Activated naive CD4-positive, alpha-beta T cell treated with Interleukin-2 at 50 U/mL for 16 hours (primary cell): ENCODE results near the gene CRTAC1.

ENCODE experiments used
- DNase-seq: peaks from one replicate; pipeline ENCODE4 v3.0.0-alpha.2; 2020

The CRTAC1 gene

DNA sequence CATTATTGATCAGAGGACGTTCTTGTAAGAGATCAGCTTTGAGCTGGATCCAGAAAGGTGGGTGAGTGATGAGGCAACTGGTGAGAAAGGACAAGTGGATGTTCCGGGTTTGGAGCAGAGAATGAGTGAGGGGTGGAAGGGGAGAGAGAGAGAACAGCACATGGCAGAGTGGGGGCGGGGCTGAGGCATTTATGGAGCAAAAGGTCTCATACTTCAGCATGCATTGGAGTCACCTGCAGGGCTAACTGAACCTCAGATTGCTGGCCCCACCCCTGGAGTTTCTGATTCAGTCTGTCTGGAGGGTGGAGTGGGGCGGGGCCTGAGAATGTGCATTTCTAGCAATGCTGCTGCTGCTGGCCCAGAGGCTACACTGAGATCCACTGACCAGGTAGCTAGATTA, 109.6 kb downstream of the CRTAC1 start:
- no peak for DNase-seq

DNA sequence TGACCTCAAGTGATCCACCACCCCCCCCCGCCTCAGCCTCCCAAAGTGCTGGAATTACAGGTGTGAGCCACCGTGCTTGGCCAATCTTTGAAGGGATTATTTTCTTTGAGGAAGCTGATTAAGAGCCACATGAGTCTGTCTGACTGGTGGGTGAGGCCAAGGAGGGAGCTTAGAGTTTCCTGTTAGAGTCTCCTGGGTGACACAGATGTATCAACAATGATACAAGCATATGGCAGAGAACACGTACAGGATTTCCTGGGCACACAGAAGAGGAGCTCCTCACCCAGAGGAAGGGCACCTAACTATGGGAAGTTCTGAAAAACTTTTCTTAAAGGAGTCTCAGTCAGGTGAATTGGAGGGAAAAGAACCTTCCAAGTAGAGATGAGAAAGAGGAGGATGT, 111.4 kb downstream of the CRTAC1 start:
- DNase-seq = no peak

DNA sequence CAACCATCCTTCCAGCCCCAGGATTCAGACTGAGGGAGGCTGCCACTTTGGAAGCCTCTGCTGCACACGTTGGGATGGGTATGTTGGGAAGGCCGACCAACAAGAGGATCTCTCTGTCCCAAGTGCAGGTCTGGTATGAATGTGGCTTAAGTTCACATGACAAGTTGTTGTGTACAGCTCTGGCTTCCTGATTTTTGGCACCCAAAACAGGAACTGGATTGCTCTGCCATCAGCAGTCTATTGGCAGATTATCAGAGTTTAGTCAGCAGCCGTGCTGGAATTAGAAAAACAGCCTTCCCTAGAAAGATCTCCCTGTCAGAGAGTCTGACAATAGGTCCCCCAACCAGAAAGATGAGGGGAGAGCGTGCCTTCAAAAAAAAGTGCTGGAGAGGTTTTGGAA, 113.8 kb downstream of the CRTAC1 start:
- no peak for DNase-seq

DNA sequence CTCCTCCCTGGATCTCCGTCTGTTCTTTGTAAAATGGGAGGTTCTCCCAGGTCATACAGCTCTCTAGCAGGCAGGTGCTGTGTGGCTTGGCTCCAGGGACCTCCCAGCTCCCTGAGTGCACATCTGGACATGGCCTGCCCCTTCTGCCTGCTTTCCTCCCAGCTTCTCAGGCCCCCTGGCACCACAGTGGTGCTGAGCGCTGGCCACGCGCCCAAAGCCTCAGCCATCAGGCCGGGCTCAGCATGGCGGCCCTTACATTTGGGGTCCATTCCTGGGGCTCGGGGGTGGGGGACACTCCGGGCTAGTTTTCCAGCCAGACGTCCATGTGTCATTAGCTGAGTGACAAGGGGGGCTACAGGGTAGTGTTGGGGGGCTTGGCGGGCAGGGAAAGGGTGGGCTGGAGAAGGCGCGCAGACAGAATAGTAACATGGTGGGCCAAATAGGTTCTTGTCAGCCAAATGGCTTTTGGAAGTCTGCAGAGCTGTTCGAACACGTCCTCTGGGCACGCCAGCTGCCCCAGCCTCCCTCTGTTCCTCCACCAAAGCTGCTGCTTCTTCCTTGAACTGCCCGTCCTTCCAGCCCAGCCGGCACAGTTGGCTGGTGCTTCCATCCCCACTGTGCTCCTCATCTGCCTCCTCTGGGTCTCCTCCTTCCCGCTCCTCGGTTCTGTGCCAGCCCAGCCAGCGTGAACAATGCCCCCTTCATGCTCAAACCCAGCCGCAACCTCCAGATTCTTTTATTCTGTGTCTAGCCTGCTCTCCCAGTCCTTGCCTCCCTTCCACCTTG, 114.9 kb downstream of the CRTAC1 start:
- no peak for DNase-seq

DNA sequence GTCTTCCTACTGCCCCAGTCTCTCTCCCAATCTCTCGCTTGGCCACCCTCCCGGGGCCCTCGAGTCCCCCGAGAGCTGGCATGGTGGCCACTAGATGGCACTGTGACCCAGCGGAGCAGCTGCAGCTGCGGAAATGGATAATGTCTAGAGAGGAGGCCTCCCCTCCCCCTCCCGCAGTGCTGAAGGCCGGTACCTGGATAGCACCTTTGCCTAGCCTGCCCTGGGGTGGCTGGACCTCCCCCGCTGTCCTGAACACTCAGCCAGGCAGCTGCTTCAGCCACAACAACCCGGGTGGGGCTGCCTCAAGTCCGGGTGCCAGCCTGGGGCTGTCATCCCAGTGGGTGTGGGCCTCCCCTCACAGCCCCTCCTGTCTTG, 115.6 kb downstream of the CRTAC1 start:
- peak; percentile 75 for DNase-seq

DNA sequence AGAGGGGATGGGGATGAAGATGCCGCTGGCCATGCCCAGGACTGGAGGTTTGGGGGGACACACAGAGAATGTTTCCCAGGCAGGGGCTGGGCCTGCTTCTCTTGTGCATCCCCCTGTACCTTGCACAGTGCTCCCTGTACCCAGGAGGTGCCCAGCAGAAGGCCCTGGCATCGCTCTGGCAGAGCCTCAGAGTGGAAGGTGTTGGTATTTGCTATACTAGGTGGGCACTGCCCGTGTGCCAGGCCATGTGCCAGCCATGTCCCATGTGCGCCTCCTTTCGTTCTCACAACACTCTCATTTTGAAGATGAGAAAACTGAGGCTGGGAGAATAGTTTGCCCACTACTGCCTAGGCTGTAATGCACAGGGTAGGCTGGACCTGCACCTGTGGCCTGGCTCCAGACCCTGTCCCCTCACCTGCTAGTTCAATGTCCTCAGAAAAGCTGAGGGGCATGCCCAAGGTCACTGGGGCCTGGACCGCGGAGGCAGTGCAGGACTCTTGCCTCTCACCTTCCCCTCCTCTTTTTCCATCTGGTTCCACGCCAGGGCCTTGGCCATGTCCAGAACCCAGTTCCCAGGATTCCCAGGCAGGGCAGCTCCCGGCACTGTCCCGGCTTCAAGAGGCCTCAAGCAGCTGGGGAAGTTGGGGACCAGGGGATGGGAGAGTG, 116.1 kb downstream of the CRTAC1 start:
- DNase-seq = no peak

DNA sequence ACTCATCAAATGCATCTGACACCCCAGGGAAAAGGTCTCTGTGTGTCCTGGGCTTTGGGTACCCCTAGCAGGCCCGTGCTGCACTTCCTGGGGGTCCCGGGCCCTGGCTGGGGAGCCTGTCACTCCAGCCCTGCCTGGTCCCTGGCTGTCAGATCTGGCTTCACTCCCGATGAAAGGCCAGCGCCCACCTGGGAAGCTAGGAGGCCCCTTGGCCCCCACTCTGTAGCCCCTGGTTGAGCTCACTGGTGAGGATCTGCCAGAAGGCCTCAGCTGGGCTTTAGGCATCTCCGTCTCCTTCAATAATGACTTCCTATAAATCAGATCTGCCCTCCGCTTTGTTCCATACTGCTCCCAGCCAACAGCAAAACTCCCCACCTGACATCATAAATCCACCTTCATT, 116.8 kb downstream of the CRTAC1 start:
- DNase-seq = no peak

DNA sequence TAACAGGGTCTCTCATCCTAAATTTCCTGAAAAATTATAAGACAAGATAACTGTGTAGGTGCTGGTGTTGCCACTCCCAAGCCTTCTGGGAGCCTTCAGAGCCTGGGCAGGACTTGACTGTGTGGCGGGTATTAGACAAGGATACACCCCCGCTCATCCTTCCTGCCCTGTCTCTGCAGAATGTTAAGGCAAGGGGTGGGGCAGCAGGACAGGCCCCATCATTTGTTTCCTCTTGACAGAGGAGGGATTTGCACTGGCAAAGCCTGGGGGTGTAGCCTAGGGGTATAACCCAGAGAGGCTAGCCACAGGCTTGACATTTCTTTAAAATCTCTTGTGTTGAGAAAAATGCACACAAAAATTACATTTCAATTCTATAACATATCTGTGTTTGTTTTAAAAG, 117.2 kb downstream of the CRTAC1 start:
- DNase-seq = no peak

DNA sequence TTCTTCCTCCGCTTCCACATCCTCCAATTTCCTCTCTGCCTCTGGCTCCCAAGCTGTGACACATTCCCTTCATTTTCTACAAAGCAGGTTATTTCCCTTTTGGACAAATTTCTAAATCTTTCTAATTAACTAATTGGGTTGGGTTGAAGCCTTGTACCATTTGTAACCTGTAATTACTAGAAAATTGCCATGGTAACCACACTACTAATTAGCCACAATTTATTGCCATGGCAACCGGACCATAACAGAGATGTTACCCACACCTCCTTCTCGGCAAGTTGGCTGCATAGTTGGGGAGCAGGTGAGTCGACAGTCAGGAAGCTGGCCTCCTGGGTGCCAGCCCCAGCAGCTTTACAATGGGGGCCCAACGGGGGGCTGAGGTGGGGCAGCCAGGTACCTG, 119.2 kb downstream of the CRTAC1 start:
- DNase-seq = no peak

DNA sequence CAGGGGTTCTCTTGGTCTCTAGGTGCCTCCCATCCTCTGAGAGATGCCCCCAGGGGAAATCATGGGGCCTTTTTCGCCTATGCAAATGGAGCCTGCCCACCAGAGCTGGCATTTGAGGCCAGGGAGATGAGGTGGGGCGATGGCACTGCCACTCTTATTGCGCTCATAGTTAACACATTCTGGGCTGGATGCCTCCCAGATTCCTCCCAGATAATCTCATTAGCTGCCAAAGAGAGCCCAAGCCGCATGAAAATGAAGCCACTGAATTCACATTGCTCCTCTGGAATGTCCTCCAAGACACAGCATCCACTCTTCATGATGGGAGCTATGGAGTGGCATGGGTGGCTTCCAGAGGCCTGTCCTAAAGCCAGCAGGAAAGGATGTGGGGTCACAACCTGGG, 119.8 kb downstream of the CRTAC1 start:
- DNase-seq = no peak

DNA sequence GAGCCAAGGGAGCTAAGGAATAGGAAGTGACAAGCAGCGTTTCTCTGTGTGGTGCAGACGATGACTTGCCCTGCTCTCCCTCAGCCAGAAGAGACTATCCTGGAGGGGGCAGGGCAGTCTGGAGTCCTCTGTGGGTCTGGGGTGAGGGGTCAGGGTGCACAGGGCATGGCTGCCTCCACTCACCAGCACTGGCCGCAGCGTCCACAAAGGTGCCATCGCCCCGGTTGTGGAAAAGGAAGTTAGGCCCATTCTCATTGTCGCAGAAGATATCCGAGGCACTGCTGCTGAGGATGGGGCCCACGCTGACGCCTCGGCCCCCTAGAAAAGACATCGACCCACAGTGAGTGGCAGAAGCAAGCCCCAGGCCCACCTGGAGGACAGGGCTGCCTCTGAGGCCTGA, 122.6 kb downstream of the CRTAC1 start:
- DNase-seq = no peak

DNA sequence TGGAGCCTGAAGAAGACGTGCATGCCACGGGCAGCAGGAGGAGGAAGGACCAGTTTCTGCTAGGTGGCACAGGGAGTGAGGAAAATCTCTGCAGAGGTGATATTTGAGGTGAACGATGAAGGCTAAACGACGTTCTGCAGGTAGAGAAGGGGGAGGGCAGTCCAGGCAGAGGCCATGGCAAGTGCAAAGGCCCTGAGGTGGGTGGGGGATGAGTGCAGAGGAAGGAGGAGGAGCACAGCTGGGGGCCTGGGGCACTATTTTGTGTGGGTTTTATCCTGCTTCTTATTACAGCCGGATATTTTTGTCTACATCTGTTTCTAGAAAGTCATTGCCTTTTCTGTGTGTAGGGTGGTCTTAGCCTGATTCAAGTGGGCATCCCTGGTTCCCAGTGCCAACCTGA, 123.2 kb downstream of the CRTAC1 start:
- DNase-seq = no peak

DNA sequence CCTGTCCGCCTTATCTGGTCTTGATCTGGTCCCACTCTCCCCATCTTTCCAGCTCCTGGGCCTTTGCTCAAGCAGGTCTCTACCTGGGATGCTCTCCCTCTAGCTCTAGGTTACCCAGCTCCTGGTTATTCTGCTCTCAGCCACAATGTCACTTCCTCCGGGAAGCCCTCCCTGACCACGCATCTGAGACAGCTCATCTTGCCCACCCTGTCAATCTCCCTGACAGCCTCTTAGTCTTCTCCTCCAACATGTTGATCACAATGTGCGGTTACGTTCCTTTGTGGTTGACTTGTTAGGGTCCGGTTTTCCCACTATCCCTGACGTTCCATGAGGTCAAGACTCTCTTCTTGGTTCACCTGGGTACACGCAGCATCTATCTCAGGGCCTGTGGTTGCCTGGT, 125.1 kb downstream of the CRTAC1 start:
- DNase-seq = no peak

DNA sequence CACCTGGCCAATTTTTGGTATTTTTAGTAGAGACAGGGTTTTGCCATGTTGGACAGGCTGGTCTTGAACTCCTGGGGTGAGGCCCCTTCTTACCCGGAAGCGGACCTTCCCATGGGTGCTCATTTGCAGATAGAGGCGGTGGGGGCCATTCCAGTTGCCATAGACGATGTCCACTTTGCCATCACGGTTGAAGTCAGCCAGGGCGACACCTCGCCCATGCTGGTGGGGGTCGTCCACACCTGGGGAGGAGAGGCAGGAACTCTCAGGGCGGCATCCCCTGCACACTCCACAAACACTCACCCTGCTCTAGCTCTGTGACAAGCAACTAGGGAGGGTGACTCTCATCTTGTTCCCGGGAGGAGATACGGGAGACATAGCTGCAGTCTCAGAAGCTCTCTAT, 125.8 kb downstream of the CRTAC1 start:
- DNase-seq = no peak

DNA sequence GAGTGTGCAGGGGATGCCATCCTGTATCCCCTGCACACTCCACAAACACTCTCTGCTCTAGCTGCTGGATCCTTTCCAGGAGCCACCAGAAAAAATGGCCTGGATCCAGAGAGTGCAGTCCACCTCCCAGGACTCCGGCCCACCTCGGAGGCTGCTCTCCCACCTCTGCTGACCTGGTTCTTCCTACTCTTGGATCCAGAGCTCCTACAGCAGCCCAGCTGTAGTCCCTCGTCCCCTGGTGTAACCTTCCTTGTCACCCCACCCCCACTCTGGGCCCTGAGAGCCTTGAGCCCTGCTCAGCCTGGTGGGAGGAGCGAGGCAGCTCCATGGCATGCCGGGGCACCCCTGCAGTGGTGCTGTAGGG, 126.4 kb downstream of the CRTAC1 start:
- no peak for DNase-seq

DNA sequence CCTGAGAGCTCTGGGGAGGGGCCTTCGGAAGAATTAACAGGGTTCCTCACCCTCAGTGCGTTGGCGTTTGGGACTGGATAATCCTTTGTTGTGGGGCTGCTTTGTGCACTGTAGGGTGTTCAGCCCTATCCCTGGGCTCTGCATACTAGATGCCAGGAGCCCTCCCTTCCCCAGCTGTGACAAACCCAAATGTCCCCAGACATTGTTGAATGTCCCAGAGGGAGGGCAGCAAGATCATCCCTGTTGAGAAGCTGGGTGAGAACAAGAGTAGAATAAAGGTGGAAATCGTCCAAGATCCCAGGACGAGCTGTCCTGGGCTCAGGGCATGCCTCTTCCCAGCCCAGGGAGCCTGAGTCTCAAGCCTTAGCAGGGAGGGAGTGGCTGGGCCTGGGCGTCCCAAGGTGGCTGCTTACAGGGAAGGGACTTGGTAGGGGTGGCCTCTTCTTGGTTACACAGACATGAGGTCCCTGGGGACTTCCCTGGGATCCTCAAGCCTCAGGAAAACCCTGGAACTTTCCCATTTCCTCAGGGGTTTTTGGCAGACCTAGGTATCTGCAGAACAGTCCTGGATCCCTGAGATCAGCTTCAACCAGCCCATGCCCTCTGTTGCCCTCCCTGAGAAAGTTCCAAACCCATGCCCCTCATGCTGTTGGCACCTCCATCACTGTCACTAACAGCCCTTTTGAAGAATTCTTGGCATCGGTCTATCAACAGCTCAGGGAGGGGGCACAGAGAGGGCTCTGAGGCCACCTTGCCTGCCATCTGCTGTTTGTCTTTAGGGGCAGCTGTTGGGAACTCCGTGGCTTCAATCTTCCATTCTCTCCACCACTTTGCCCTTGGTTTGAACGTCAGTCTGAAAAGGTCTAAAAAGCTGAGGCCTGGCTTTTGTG, 127.0 kb downstream of the CRTAC1 start:
- DNase-seq = no peak

DNA sequence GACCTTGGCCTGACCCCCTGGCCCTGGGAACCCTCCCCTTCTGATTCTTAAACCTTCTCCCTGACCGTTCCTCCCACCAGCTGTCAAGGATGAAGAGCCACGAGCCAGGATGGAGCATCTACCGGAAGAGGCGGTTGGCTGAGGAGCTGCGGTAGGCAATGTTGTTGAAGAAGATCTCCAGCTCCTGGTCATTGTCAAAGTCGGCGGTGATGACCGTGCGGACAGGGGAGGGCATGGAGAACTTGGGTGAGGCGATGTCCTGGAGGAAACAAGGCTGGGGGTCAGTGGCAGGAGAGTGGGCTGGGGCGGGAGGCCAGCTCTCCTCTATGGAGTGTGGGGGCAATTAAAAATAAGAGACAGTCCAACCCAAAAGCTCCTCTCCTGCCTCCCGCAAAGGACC, 129.0 kb downstream of the CRTAC1 start:
- DNase-seq = no peak

DNA sequence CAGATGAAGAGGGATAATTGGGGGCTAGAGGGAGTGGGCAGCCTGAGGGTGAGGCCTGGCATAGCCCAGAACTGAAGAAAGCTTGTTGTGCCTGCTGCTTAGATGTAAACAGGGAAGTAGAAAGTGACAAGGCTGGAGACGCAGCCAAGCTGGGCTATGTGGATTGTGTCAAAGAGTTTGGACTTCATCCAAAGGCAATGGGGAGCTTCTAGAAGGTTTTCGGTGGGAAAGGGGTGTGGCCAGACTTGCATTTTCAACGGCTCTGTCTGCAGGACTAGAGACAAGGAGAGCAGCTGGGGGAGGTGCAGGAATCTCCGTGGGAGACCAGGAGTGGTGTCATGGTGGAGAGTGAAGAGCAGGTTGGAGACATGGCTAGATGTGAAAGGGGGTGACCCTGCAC, 132.0 kb downstream of the CRTAC1 start:
- no peak for DNase-seq

DNA sequence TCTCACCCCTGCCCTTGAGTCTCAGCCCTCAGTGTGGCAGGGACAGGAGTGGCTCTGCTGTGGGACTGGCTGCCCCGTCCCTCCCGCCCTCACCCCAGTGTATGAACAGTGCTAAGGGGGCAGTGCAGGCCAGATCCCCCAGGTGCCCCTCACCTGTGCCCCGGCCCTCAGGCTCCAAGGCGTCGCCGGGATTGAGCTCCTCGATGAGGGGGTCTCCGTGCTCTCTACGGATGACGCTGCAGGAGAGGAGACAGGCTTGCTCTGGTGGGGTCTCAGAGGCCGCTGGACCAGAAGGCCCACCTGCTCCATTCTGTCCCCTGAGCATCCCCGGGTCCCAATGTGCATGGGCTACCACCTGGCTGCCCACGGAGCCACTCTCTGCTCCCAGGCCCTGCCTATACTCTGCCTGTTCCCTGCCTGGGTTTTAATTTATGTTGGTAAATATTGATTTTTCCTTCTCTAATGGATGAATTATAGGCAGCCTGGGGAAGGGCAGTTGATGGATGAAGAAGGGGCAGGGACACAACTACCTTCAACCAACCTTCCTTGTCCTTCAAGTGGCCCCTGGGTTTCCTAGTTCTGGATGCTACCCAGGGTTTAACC, 133.6 kb downstream of the CRTAC1 start:
- DNase-seq = no peak

DNA sequence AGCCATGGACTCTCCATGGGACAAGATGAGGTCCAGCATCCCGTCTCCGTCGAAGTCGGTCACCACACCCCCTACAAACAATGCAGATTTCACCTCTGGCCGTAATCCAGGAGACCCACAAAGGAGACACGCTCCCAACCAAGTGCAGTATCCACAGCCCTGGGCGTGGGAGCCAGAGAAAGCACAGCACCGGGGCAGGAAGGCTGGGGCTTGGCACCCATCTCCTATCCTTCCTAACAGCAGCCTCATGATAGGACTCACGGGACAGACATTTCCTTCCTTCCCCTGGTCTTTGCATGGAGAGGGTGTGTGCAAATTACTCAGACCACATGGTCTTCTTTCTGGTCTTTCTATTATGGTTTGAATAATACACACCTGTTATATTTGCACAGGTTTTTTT, 134.5 kb downstream of the CRTAC1 start:
- no peak for DNase-seq

DNA sequence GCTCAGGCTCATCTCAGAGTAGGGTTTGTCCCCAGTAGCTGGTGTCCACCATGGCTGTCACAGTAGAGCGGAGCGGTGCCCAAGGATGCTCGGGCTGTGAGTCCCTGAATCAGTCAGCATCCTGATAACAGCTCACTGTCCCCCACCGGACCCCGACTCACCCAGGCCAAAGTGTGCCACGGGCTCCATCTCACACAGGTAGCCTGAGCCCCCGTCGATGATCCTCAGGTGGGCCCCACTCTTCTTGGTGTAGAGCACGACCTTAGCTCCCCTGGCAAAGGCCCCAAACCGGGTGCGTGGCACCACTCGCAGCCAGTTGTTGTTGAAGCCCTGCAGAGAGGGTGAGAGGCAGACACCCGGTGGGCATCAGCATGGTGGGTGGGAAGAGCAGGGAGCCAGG, 135.3 kb downstream of the CRTAC1 start:
- DNase-seq = no peak

DNA sequence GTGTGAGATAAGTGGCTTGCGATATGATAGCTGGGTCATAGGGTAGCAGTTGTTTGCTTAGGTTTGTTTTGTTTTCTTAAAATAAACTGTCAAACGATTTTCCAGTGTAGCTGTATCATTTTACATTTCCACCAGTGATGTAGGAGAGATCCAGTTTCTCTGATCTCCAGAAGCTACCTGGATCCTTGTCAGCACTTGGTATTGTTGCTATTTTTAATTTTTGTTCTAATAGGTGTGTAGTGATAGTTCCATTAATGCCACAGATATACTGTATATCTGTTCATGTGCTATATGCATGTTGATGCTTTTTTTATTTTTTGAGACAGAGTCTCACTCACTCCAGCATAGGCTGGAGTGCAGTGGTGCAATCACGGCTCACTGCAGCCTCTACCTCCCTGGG, 136.3 kb downstream of the CRTAC1 start:
- DNase-seq = no peak

DNA sequence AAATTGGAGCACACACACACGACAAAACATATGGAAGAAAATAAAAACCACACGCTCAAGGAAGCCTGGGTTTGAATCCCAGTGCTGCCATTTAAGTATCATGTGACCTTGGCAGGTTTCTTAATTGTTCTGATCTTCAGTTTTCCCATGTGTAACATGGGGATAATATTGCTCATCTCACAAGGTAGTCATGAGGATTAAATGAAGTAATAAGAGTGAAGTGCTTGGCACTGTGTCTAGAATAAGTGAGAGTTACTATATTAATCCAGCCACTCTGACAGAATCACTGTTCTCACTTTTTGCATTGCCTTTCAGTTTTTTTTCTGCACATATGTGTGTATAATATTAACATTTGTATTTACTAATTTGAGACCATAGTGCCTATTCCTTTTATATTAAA, 137.5 kb downstream of the CRTAC1 start:
- DNase-seq = no peak

DNA sequence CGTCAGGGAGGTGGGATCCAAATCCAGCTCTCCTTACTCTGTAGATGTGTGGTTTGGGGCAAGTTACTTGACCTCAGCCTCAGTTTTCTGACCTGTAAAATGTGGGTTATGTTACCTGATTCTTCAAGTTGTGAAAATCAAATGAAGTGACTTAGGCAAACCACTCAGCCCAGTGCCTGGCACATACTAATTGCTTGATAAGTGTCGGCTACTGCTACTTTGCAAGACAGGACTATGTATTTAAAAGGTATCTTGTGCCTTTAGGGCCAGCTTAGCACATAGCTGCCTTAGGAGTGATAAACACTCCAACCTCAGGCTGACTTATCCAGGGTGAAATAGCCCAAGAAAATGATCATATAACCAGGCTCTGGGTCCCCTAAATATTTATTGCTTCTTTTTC, 137.9 kb downstream of the CRTAC1 start:
- DNase-seq = no peak
